Uterine smooth muscle cell (primary cell): ENCODE data around the gene MYEF2. TPM values are rescaled to one million over a fixed set of nuclear protein-coding genes. Genes with fewer than 3 reads are reported as not detected.

Experiments
- total RNA-seq: library from RNA; depleted of rRNA; stranded (reverse); fragments of >200 nt; gene quantifications from 2 replicates; pipeline ENCODE4 v1.2.3, GENCODE V29; 2014

MYEF2 gene
- 13.5 and 16.6 TPM in 2 replicates for total RNA-seq

GRCh38 chr15:48177766-48178647, at the start of gene MYEF2:
Gene MYEF2 (minus strand): TSS chr15:48178295. CDS start chr15:48178237, 58 bp downstream.

GRCh38 chr15:48205981-48206380, 27.9 kb upstream of the MYEF2 start, which contains the start of gene SLC12A1:
Gene SLC12A1 (plus strand): TSS chr15:48206302. CDS start chr15:48207720, 1,418 bp downstream.

GRCh38 chr15:48191574-48192225, 13.6 kb upstream of the MYEF2 start, which contains the start of gene CTXN2:
Gene CTXN2 (plus strand): TSS chr15:48191665. CDS start chr15:48201301, 9,636 bp downstream.

GRCh38 chr15:48120745-48121144, 57.4 kb downstream of the MYEF2 start, which contains the start of gene SLC24A5:
Gene SLC24A5 (plus strand): TSS chr15:48120990. CDS start chr15:48121045, 55 bp downstream.

Other genes with a start within 250 kb of the MYEF2 start
- not detected in 2 replicates for gene SLC24A5, start 57.3 kb downstream of the MYEF2 start, total RNA-seq
- not detected in 2 replicates for gene CTXN2, start 13.4 kb upstream of the MYEF2 start, total RNA-seq
- not detected in 2 replicates for gene SLC12A1, start 28.0 kb upstream of the MYEF2 start, total RNA-seq
- 50.1 and 54.0 TPM in 2 replicates for gene DUT, start 153.1 kb upstream of the MYEF2 start, total RNA-seq